K562 (cell line): ENCODE data around the gene PPP4C. TPM values are rescaled to one million over a fixed set of nuclear protein-coding genes. Genes with fewer than 3 reads are reported as not detected.

Source experiments
- CSDE1 ChIP-seq, 2 experiments: fragments of 450-650 bp; IDR thresholded peaks; 2 replicates each; pipeline ENCODE4 v1.6.1; 2016; ENCODE audit warnings: mild to moderate bottlenecking in 1 of 2
- CTBP1 ChIP-seq: fragments of 450-650 bp; IDR thresholded peaks from 2 replicates; pipeline ENCODE4 v1.6.1; 2016; ENCODE audit warnings: borderline replicate concordance
- E4F1 ChIP-seq: fragments of 250-450 bp; sonication (Bioruptor Pico); IDR thresholded peaks from 2 replicates; pipeline ENCODE4 v1.5.0; 2021; ENCODE audit warnings: mild to moderate bottlenecking, borderline replicate concordance
- ILK ChIP-seq: fragments of 450-650 bp; IDR thresholded peaks from 2 replicates; pipeline ENCODE4 v1.6.1; 2016; ENCODE audit warnings: missing genetic modification characterization, low read depth, mild to moderate bottlenecking, missing compliant biosample characterization, moderate library complexity, borderline replicate concordance
- KDM1A ChIP-seq, 2 experiments: fragments of 450-650 bp; IDR thresholded peaks; 2 replicates each; pipeline ENCODE4 v1.6.1; 2016; ENCODE audit warnings: mild to moderate bottlenecking in 2 of 2
- KLF16 ChIP-seq: IDR thresholded peaks from 2 replicates; pipeline ENCODE4 v1.6.1; 2016; ENCODE audit warnings: antibody characterized with exemption
- LCOR ChIP-seq: sonication (generic); formaldehyde crosslinking; IDR thresholded peaks from 2 replicates; pipeline ENCODE4 v1.8.0; 2022; ENCODE audit warnings: mild to moderate bottlenecking, missing genetic modification reagents
- MED1 ChIP-seq: sonication (generic); formaldehyde crosslinking; IDR thresholded peaks from 2 replicates; pipeline ENCODE4 v1.8.1; 2023; ENCODE audit warnings: missing genetic modification reagents, borderline replicate concordance
- RUNX1 ChIP-seq: sonication (generic); IDR thresholded peaks from 2 replicates; pipeline ENCODE4 v1.6.1; 2016; ENCODE audit warnings: antibody characterized with exemption, low read depth
- SMAD1 ChIP-seq: fragments of 150-350 bp; IDR thresholded peaks from 2 replicates; pipeline ENCODE4 v1.6.1; 2014; ENCODE audit warnings: low read length, low read depth; ENCODE audit not compliant: partially characterized antibody
- TEAD4 ChIP-seq, 2 experiments: sonication (generic) in 1 of 2; formaldehyde crosslinking in 1 of 2; IDR thresholded peaks; 2 replicates each; pipeline versions ENCODE4 v1.6.1 to v1.8.0; 2012 to 2022; ENCODE audit warnings: borderline replicate concordance in 1 of 2, inconsistent platforms in 1 of 2, low read length in 1 of 2, mild to moderate bottlenecking in 1 of 2, missing genetic modification reagents in 1 of 2
- TFAM ChIP-seq: fragments of 250-450 bp; sonication (Bioruptor Pico); conservative IDR thresholded peaks from 2 replicates; pipeline ENCODE4 v1.5.0; 2021; ENCODE audit warnings: mild to moderate bottlenecking, moderate library complexity
- YY1 ChIP-seq, 3 experiments: IDR thresholded peaks; 2 replicates each; pipeline ENCODE4 v1.6.1; 2011; ENCODE audit warnings: low read length in 2 of 3, mild to moderate bottlenecking in 2 of 3, moderate library complexity in 2 of 3, borderline replicate concordance in 1 of 3, control low read depth in 1 of 3, low read depth in 1 of 3; ENCODE audit not compliant: insufficient read depth in 3 of 3, insufficient replicate concordance in 2 of 3, control insufficient read depth in 1 of 3, insufficient read length in 1 of 3; ENCODE audit errors: extremely low read depth in 1 of 3
- ZNF707 ChIP-seq: fragments of 250-450 bp; sonication (Bioruptor Pico); conservative IDR thresholded peaks from 2 replicates; pipeline ENCODE4 v1.8.0; 2022; ENCODE audit warnings: inconsistent platforms, mild to moderate bottlenecking, moderate library complexity
- polyA plus RNA-seq, 8 experiments: library from polyadenylated mRNA; depleted of rRNA in 4 of 8; stranded (reverse) in 5 of 8; unstranded in 3 of 8; fragments of >200 nt; fragmentation: Nextera tagmentation in 2 of 8; fragmentation: Illumina TruSeq in 1 of 8; extraction: Ambion mirVana in 2 of 8; extraction: Trizol in 1 of 8; gene quantifications; 2 replicates each; pipeline versions ENCODE4 v1.2.1 to v1.2.3, GENCODE V29; 2011 to 2014; ENCODE audit warnings: inconsistent platforms in 1 of 8, missing spikeins in 1 of 8
- total RNA-seq, 7 experiments: library from RNA; depleted of rRNA in 6 of 7; stranded (reverse); fragments of >200 nt in 6 of 7; fragmentation: Illumina TruSeq in 2 of 7; extraction: Trizol in 2 of 7; gene quantifications; 2 replicates each; pipeline versions ENCODE4 v1.2.1 to v1.2.3, GENCODE V29; 2011 to 2021; ENCODE audit warnings: low replicate concordance in 1 of 7
- TF ChIP-seq, protein P1 (sequence below): fragments of 450-650 bp; IDR thresholded peaks from 2 replicates; pipeline ENCODE4 v1.6.1; 2016; ENCODE audit warnings: antibody characterized with exemption
- TF ChIP-seq, protein P2 (sequence below): sonication (generic); formaldehyde crosslinking; IDR thresholded peaks from 2 replicates; pipeline ENCODE4 v1.9.0; 2022; ENCODE audit warnings: mild to moderate bottlenecking, missing genetic modification reagents

PPP4C gene
- total and polyA plus RNA-seq, 9 of the 15 experiments (the other 6 are each of a cell fraction or from before 2014, with no cell fraction given) = 3.5 to 183 (median 131) TPM

DNA sequence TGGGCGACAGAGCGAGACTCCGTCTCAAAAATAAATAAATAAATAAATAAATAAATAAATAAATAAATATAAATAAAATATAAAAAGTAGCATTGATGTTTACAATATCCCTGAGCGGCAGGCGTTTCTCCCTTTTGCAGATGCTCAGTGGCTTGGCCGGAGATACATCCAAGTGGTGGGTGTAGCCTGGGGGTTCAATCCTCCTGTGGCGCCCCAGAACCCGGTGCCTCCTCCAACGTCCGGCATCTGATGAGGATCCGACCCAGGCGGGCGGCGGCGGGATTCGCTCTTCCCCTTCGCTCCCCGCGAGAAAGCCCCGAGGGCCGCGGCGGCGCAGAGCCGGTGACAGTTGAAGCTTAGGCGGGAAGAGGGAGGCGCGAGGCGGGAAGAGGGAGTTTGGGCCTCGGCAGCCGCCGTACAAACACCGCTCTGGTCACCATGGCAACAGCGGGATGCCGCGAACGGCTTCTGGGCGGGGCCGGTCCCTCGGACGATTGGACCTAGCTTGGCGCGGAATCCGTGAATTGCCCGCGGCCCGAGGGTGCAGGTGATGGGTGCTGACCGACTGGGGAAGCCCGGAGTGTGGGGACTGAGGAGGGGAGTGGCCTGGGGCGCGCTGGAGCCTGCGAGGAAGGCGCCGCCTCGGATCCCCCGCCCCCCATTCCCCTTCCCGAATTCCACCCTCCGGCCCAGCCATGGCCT lies 23.0 kb upstream of the PPP4C start (continued):
- TF ChIP-seq YY1 (IDR thresholded peaks at IDR 0.05; ENCODE audit: borderline replicate concordance in 1 of 3, control insufficient read depth in 1 of 3, extremely low read depth in 1 of 3, insufficient read depth in 3 of 3, insufficient read length in 1 of 3, insufficient replicate concordance in 2 of 3, low read depth in 1 of 3, low read length in 2 of 3) (peak in 2 of 3 experiments; percentile 59 to 60), LCOR (peak; percentile 99), MED1 (CRISPR knock-in tag) (no peak), E4F1 (CRISPR knock-in tag) (no peak), SMAD1 (no peak), KLF16 (peak; percentile 88), TEAD4 (IDR thresholded peaks at IDR 0.05; ENCODE audit: low read length) (peak; percentile 47; the same call in 1 of the 2 replicates), TEAD4 (CRISPR knock-in tag; IDR thresholded peaks at IDR 0.05; ENCODE audit: borderline replicate concordance) (peak; percentile 81; the same call in 1 of the 2 replicates), RUNX1 (0 out of 2 replicates have a peak, but pooled peaks have one; percentile 73), CSDE1 (IDR thresholded peaks at IDR 0.05) (peak in 1 of 2 experiments; percentile 98; a peak in 2 of 4 replicates), ZNF707 (CRISPR knock-in tag) (no peak), TFAM (no peak), ILK (tag) (no peak), CTBP1 (peak; percentile 95), KDM1A (IDR thresholded peaks at IDR 0.05) (peak in 1 of 2 experiments; percentile 21; a peak in 1 of 4 replicates)
- TF ChIP-seq, protein P1, sequence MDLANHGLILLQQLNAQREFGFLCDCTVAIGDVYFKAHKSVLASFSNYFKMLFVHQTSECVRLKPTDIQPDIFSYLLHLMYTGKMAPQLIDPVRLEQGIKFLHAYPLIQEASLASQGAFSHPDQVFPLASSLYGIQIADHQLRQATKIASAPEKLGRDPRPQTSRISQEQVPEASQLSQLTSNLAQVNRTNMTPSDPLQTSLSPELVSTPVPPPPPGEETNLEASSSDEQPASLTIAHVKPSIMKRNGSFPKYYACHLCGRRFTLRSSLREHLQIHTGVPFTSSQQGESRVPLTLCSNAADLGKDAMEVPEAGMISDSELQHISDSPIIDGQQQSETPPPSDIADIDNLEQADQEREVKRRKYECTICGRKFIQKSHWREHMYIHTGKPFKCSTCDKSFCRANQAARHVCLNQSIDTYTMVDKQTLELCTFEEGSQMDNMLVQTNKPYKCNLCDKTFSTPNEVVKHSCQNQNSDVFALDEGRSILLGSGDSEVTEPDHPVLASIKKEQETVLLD = peak; percentile 27; the same call in 1 of the 2 replicates
- TF ChIP-seq, protein P2, sequence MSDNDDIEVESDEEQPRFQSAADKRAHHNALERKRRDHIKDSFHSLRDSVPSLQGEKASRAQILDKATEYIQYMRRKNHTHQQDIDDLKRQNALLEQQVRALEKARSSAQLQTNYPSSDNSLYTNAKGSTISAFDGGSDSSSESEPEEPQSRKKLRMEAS (CRISPR knock-in tag) = peak; percentile 95
